ENCODE results near the gene HEPACAM. TPM values are rescaled to one million over a fixed set of nuclear protein-coding genes. Genes with fewer than 3 reads are reported as not detected.

Gene HEPACAM
- total and polyA plus RNA-seq, 7 donors = 0.27 to 5.5 (median 0.52) TPM; not detected in 2

DNA sequence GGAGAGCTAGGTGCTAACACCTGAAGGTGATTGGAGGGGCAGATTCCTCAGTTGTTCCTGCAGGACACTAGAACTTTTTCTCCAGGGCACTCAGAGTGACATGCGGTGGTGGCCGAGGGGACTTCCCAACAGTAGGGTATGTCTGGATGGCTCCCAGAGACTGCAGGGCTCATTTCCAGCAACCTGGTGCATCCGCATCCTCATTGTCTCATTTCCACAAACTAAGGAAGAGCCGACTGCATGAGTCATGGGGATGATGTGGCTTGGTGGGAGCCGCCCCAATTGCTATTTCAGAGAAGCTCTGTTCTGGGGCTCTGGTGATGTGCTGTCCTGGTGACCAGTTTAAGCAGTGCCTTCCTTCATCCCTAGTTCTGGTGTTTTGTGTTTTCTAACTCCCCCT lies 35.4 kb downstream of the HEPACAM start:
- Histone ChIP-seq H3K27ac (peak overlapping the region in 2 of 4 donors; percentile 55 to 74), H3K36me3 (no peaks in the 10 kb centered on the region), H3K27me3 (no peaks in the 10 kb centered on the region), H3K9me3 (no peaks in the 10 kb centered on the region), H3K4me1 (peaks cover 0 to 8% (median 6%) of the 10 kb centered on the region in 4 donors), H3K4me3 (no peak overlapping the region)
- intact Hi-C loops (cut with DNase I) = no loop called here
- 67 to 82% methylated on average over 5 of the region's 5 CpGs for WGBS, 2 donors
- peak; percentile 71 for DNase-seq
- TF ChIP-seq POLR2A (IDR thresholded peaks at IDR 0.05) (no peak), POLR2AphosphoS5 (IDR thresholded peaks at IDR 0.05) (peak in 2 of 4 donors; percentile 19 to 43)

DNA sequence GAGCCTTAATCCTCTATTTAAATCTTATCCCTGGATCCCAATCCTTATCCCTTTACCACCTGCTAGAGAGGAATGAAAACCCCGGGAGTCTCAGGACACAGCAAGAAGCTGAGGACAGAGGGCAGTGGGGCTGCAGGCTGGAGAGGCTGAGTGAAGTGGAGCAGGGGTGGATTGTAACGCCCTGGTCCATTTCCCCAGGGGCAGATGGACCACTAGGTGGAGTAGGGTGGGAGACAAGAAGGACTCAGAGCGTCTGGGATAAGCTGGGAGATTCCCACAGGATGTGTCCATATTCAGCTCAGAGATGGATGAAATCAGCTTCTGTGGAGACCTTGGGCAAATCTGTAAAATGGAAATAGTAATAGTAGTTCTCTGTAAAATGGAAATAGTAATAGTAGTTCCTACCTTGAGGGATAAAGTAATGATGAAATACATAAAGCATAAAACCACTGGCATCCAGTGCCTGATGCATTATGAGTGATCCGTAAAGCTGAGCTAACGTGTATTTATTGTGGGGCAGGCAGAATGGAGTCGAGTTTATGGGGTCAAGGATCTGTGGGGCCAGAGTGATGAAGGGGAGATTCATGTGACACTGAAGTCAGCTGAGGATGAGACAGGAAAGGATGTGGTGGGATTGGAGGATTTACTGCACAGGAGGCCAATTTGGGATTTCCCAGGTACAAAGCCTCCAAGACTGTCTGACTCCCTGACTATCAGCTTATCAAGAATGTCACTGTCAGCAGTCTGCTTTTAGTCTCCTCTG lies 36.3 kb downstream of the HEPACAM start:
- Histone ChIP-seq H3K9me3 (no peaks in the 10 kb centered on the region), H3K4me3 (no peak overlapping the region), H3K27me3 (no peaks in the 10 kb centered on the region), H3K27ac (peak overlapping the region; percentile 36 to 74 (median 49)), H3K36me3 (no peaks in the 10 kb centered on the region), H3K4me1 (peaks cover 0 to 8% (median 6%) of the 10 kb centered on the region in 4 donors)
- DNase-seq = no peak
- TF ChIP-seq, protein P1, sequence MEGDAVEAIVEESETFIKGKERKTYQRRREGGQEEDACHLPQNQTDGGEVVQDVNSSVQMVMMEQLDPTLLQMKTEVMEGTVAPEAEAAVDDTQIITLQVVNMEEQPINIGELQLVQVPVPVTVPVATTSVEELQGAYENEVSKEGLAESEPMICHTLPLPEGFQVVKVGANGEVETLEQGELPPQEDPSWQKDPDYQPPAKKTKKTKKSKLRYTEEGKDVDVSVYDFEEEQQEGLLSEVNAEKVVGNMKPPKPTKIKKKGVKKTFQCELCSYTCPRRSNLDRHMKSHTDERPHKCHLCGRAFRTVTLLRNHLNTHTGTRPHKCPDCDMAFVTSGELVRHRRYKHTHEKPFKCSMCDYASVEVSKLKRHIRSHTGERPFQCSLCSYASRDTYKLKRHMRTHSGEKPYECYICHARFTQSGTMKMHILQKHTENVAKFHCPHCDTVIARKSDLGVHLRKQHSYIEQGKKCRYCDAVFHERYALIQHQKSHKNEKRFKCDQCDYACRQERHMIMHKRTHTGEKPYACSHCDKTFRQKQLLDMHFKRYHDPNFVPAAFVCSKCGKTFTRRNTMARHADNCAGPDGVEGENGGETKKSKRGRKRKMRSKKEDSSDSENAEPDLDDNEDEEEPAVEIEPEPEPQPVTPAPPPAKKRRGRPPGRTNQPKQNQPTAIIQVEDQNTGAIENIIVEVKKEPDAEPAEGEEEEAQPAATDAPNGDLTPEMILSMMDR (IDR thresholded peaks at IDR 0.05) = no peak
- TF ChIP-seq POLR2A (IDR thresholded peaks at IDR 0.05) (no peak), EP300 (IDR thresholded peaks at IDR 0.05) (no peak), POLR2AphosphoS5 (IDR thresholded peaks at IDR 0.05) (no peak)
- WGBS, 2 donors = 36 to 65% methylated on average over 6 of the region's 6 CpGs
- intact Hi-C loops (cut with DNase I) = no loop called here

DNA sequence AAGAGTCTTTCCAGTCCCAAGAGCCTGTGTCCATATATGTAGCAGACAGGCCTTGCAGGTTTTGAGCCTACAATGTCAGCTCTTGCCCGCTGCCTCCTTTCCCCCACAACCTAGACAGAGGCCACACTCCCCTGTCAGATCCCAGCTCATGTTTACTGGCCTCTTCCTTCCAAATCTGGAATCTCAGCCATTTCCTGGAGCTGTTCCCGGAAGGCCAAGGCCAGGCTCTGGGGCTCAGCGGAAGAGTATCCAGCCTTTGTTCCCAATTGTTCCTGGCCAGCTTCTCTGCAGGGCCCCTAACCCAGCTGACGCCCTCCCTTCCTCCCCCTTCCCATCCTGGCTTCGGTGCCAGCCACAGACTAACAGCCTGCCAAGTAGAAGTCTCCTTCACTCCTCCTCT lies 37.1 kb downstream of the HEPACAM start:
- WGBS, 2 donors = 60 to 75% methylated on average over 5 of the region's 5 CpGs
- intact Hi-C loops (cut with DNase I) = no loop called here
- no peak for TF ChIP-seq POLR2A (IDR thresholded peaks at IDR 0.05)
- peak in 1 of 4 donors; percentile 21 for TF ChIP-seq POLR2AphosphoS5 (IDR thresholded peaks at IDR 0.05)
- TF ChIP-seq, protein P1 (IDR thresholded peaks at IDR 0.05) = no peak
- no peak for TF ChIP-seq EP300 (IDR thresholded peaks at IDR 0.05)
- Histone ChIP-seq H3K4me1 (peaks cover 0 to 12% (median 6%) of the 10 kb centered on the region in 4 donors), H3K36me3 (no peaks in the 10 kb centered on the region), H3K27ac (peak overlapping the region; percentile 36 to 74 (median 49)), H3K9me3 (no peaks in the 10 kb centered on the region), H3K27me3 (no peaks in the 10 kb centered on the region), H3K4me3 (no peak overlapping the region)
- peak; percentile 67 for DNase-seq

DNA sequence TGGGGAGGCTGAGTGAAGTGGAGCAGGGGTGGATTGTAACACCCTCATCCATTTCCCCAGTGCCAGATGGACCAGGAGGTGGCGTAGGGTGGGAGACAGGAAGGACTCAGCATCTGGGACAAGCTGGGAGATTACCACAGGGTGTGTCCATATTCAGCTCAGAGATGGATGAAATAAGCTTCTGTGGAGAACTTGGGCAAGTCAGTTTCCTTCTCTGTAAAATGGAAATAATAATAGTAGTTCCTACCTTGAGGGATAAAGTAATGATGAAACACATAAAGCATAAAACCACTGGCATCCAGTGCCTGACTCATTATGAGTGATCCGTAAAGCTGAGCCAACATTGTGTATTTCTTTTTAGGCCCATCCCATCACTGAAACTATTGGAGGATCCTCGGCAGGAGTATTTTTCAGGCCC lies 37.6 kb downstream of the HEPACAM start:
- no peak overlapping the region for H3K4me3 ChIP-seq
- intact Hi-C loops (cut with DNase I) = no loop called here

More for the DNA sequence above, 37.6 kb downstream of the HEPACAM start:
- Histone ChIP-seq H3K4me1 (peaks cover 0 to 12% (median 6%) of the 10 kb centered on the region in 4 donors), H3K9me3 (no peaks in the 10 kb centered on the region), H3K27me3 (no peaks in the 10 kb centered on the region), H3K27ac (peak overlapping the region; percentile 36 to 74 (median 49)), H3K36me3 (no peaks in the 10 kb centered on the region)
- peak; percentile 59 for DNase-seq
- TF ChIP-seq, protein P1 (IDR thresholded peaks at IDR 0.05) = no peak
- TF ChIP-seq EP300 (IDR thresholded peaks at IDR 0.05) = no peak
- TF ChIP-seq POLR2AphosphoS5 (IDR thresholded peaks at IDR 0.05) = no peak
- TF ChIP-seq POLR2A (IDR thresholded peaks at IDR 0.05) = no peak
- WGBS, 2 donors = 62 to 68% methylated on average over 3 of the region's 3 CpGs
